Body of pancreas (tissue), 4 donors: Measurements from ENCODE around the gene CDC42EP2.

Experiments used
- CTCF ChIP-seq, 7 experiments: fragments of 450-650 bp in 4 of 7; fragments of 200-600 bp in 3 of 7; sonication (generic) in 3 of 7; IDR thresholded peaks; one replicate each; pipeline ENCODE4 v1.5.1; 2016 to 2019; ENCODE audit warnings: antibody characterized with exemption in 7 of 7
- POLR2A ChIP-seq, 3 donors: fragments of 450-650 bp; IDR thresholded peaks; one replicate each; pipeline ENCODE4 v1.6.1; 2016; ENCODE audit warnings: antibody characterized with exemption in 3 of 3, mild to moderate bottlenecking in 2 of 3

GRCh38 chr11:65290448-65291165, 24.1 kb upstream of the CDC42EP2 start:
- TF ChIP-seq CTCF (IDR thresholded peaks at IDR 0.05) (peak in 1 of 7 experiments; percentile 0), POLR2A (IDR thresholded peaks at IDR 0.05) (peak in 1 of 3 donors; percentile 20)
